Hepatocyte (in vitro differentiated cells): ENCODE results near the gene GPANK1.

Experiments
- CTCF ChIP-seq: fragments of 200-600 bp; sonication (generic); IDR thresholded peaks from 2 replicates; pipeline ENCODE4 v1.5.1; 2016; ENCODE audit warnings: antibody characterized with exemption, mild to moderate bottlenecking; ENCODE audit not compliant: poor library complexity
- EZH2 ChIP-seq: fragments of 200-600 bp; sonication (generic); IDR thresholded peaks from 2 replicates; pipeline ENCODE4 v1.6.1; 2016; ENCODE audit warnings: antibody characterized with exemption, mild to moderate bottlenecking, borderline replicate concordance

GRCh38 chr6:31707701-31708100 lies 42.9 kb upstream of the GPANK1 start:
- TF ChIP-seq EZH2, result no peak
- TF ChIP-seq CTCF, result no peak
